GM21390 (cell line): ENCODE data around the gene ADAMTSL4.

Experiments used
- ATAC-seq: cut with Tn5 transposase; IDR thresholded peaks from one replicate; pipeline ENCODE4 v1.9.1; 2021; ENCODE audit not compliant: unreplicated experiment

The ADAMTSL4 gene

GRCh38 chr1:150548632-150549495, at the start of gene ADAMTSL4:
Gene ADAMTSL4, plus strand, starts transcription at chr1:150549408. Its CDS starts 2,881 bp downstream, at chr1:150552289.
- peak; percentile 51 for ATAC-seq

GRCh38 chr1:150505431-150505830, 43.8 kb upstream of the ADAMTSL4 start:
- ATAC-seq, result no peak

- no peak for ATAC-seq
These were observed 41.0 kb upstream of the ADAMTSL4 start, which contains the start of gene ECM1 for GRCh38 chr1:150507912-150508864. Gene ECM1, plus strand, starts transcription at chr1:150508109. Its CDS starts 101 bp downstream, at chr1:150508210.

GRCh38 chr1:150508982-150509381, 40.2 kb upstream of the ADAMTSL4 start:
- no peak for ATAC-seq

GRCh38 chr1:150511551-150511950, 37.7 kb upstream of the ADAMTSL4 start:
- ATAC-seq, result no peak

DNA sequence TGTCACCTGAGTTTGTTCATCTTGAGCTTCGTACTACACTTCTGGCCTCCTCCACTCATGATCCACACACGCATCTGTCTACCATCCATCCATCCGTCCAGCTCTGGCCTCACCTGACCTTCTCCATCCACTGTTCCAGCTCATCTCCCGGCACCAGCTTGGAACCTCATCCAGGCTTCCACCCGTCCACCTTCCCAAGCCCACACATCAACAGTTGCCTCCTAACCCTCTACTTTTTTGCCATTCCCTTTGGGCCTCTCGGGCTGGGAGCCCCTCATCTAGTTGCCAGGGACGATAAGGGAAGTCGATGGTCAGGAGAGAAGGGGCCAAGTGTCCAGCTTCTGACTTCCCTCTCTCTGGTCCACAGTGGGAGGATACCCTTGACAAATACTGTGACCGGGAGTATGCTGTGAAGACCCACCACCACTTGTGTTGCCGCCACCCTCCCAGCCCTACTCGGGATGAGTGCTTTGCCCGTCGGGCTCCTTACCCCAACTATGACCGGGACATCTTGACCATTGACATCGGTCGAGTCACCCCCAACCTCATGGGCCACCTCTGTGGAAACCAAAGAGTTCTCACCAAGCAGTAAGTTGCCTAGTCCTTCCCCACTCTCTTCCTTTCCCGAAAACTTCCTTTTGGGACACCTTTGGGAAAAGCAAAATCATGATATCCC, 37.1 kb upstream of the ADAMTSL4 start:
- ATAC-seq, result no peak

- no peak for ATAC-seq
These were observed 36.4 kb upstream of the ADAMTSL4 start for GRCh38 chr1:150512846-150513245.

GRCh38 chr1:150513351-150513791, 35.8 kb upstream of the ADAMTSL4 start:
- no peak for ATAC-seq

DNA sequence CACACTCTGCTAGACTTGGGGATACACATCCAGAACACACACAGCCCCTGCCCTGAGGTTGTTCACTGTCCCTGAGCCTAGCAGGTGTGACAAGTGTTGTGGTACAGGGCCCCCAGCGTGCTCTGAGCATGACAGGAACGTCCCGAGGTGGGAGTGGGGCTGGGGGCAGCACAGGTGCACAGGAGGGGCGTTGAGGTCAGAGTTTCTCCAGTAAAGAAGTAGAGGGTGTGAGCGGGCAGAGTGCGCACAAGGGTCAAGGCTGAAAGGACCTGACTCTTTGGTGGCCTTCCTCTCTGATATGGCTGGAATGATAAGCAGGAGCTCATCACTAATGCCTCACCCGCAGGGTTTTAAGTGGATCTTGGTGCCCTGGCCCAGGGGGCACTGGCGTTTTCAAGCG, 34.9 kb upstream of the ADAMTSL4 start:
- ATAC-seq, result no peak

GRCh38 chr1:150514913-150515327, 34.3 kb upstream of the ADAMTSL4 start:
- no peak for ATAC-seq

DNA sequence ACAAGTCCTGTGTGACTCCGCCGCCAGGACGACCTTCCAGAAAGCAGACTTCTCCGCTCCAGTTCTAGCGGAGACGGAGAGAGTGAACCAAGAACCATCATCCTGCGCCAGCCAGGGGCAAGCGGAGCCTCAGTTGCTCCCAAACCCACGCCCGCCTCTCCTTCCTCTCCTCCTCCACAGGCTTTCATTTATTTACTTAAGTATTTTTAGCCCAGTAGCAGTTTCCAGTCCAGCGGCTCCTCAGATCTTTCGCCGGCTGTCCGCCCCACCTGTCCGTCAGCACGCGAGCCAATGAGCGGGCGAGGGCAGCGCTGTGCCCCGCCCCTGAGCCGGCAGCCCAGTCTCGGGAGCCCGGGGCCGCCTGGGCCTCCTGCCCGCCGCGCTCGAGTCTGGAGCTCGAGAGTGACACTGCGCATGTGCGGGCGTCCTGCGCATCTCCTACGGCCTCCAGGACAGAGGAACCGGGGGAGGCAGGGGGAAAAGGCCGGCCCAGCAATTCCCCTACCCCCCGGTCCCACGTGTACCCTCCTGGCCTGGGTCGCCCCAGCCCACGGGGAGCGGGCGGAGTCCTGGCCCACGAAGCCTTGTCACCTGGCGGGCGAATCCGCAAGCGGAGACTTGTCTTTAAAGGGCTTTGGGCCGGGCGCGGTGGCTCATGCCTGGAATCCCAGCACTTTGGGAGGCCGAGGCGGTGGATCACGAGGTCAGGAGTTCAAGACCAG, 33.7 kb upstream of the ADAMTSL4 start, which contains the start of gene FALEC:
TSS of gene FALEC (plus strand) at position 425 of the 722 bp plus-strand sequence.
- ATAC-seq, result peak; percentile 94

DNA sequence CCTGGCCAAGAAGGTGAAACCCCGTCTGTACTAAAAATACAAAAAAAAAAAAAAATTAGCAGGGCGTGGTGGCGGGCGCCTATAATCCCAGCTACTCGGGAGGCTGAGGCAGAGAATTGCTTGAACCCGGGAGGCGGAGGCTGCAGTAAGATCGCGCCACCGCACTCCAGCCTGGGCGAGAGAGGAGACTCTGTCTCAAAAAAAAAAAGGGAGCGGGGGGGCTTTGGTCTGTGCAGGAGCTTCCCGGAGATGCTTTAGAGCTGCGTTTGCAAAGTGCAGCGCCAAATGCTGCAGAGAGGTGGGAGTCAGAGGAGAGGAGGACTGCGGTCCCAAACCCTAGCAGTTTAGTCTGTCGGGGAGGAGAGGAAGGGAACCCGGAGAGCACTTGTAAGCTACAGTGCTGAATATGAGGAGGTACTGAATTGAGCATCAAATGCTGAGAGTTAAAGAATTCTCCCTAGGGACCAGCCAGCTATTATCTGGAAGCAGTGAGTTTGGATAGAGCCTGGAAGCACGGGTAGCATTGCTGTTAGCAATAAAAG, 33.1 kb upstream of the ADAMTSL4 start:
- ATAC-seq, result no peak

DNA sequence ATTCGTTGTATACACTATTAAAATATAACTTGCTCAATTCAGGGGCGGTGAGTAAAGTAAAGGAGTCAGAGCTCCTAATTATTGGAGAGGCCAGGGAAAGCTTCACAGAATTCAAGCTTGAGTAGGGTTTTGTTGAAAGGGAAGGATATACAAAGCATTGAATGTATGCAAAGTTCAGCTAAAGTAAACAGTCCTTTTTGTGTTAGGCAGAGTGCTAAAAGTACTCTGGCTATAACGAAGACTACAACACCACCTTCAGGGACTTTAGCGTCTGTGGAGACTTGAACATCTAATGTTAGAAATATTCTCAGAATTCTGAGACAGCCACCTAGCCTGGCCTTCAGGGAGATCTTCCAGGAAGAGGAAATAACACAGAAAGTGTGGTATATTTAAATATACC, 32.6 kb upstream of the ADAMTSL4 start:
- ATAC-seq, result no peak

GRCh38 chr1:150521196-150521968, 27.8 kb upstream of the ADAMTSL4 start:
- ATAC-seq, result no peak

DNA sequence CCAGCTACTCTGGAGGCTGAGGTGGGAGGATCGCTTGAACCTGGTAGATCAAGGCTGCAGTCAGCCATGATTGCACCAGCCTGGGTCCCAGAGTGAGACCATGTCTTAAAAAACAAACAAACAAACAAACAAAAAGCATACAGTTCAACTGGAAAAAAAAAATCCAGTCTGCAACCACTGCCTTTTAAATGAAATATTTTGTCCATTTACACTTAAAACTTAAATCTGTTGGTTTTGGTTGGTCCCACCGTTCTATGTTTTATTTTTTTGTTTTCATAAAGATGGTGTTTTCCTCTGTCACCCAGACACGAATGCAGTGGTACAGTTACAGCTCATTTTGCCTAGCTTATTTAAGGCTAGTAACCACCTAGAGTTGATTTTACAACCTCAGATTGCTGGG, 23.9 kb upstream of the ADAMTSL4 start:
- no peak for ATAC-seq

GRCh38 chr1:150528196-150528595, 21.0 kb upstream of the ADAMTSL4 start:
- no peak for ATAC-seq

DNA sequence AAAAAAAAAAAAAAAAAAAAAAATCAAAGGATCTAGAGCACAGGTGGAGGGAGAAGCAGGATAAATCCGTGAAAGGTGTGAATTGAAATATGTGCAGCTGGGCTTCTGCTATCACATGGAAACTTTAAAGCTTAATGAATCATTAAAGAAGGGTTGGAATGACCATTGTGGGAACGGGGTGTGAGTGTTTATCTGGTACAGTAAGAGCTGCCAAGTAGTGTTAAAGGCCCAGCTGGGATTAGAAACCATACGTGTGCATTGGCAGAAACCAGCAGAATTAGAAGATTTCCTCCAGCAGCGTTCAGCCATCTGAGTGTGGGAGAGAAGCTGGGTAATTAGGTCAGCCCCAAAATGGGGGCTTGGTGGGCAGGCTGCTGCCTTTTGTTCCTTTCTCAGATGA, 20.2 kb upstream of the ADAMTSL4 start:
- no peak for ATAC-seq

- no peak for ATAC-seq
These were observed 18.6 kb upstream of the ADAMTSL4 start for GRCh38 chr1:150530491-150531159.

DNA sequence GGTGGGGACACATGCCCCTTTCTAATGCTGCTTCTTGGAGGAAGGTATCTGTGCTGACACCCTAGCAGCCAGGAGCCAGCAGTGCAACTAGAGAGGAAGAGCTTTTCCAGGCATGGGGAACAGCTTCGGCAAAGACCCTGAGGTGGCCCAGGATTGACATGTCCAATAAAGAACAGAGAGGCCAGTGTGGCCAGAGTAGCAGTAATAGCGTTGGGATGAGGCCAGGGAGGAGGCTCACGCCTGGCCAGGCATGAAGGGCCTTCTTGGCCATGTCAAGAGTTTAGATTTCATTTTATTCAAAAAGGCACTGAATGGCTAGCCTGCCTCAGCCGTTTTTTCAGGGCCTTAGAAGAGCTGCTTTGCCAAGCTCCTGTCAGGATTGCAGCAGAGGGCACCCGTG, 16.3 kb upstream of the ADAMTSL4 start:
- ATAC-seq, result no peak
